Activated naive CD4-positive, alpha-beta T cell treated with anti-CD3 and anti-CD28 coated beads, Interleukin-2, amount 10 ng/mL, durations not matched to agents 7 days and 5 days (primary cell): ENCODE measurements around the gene RETREG3.

Experiments used
- CTCF ChIA-PET: fragments of 350-600 bp; sonication (Branson Sonifier 250); formaldehyde crosslinking; loops from one replicate; lab custom pipeline; 2021; ENCODE audit warnings: antibody characterized with exemption; lab: Charles Lee
- DNase-seq: peaks from one replicate; pipeline ENCODE4 v3.0.0-alpha.2; 2020
- H3K27ac Mint-ChIP-seq: one replicate; pipeline ENCODE4 v1.8.0; 2021; ENCODE audit warnings: mild to moderate bottlenecking, moderate library complexity, mixed read lengths
- H3K27me3 Mint-ChIP-seq: one replicate; pipeline ENCODE4 v1.8.0; 2021; ENCODE audit warnings: mild to moderate bottlenecking, mixed read lengths
- H3K36me3 Mint-ChIP-seq: one replicate; pipeline ENCODE4 v1.8.0; 2021; ENCODE audit warnings: mixed read lengths
- H3K4me1 Mint-ChIP-seq: one replicate; pipeline ENCODE4 v1.8.0; 2021; ENCODE audit warnings: mixed read lengths
- H3K4me3 Mint-ChIP-seq: one replicate; pipeline ENCODE4 v1.8.0; 2021; ENCODE audit warnings: mild to moderate bottlenecking, moderate library complexity, mixed read lengths
- H3K9me3 Mint-ChIP-seq: one replicate; pipeline ENCODE4 v1.8.0; 2021; ENCODE audit warnings: mixed read lengths

The RETREG3 gene

DNA sequence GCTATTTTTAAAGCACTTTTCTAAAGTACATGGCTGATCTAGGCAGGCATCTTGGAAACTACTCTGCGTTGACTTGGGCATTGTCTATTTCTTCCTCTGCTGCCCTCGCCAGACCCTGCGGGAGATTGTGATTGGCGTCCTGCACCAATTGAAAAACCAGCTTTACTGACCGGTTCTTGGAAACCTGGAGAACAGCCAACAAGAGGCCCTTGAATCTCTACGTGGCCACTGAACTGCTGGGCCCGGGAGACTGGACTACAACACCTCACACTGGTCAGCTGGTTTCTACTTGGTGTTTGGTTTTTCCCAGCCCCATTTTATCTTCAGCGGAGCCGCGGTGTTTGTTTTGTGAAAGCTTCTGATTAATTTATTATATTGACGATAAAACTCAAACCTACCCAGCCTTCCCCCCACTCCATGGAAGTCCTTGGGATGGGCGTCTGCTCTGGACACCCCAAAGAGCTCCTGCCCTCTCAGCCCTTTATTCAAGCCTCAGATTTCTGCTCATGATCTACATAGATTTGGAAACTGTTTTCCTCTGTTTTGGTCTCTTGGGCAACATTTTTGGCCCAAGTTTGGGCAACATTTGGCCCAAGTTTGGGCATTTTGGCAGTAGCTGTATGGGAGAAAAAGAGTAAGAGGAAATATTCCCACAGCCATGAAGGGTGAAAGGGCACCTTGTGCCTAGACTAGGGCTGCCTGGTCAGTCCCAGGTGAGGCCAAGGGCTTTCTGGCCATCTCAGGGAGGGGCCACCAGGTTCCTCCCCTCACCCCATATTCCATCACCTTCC, 37.5 kb downstream of the RETREG3 start:
- Mint-ChIP-seq H3K27ac (no peak overlapping the region), H3K4me3 (no peak overlapping the region), H3K27me3 (no peaks in the 10 kb centered on the region), H3K9me3 (no peaks in the 10 kb centered on the region), H3K4me1 (peaks cover 57% of the 10 kb centered on the region), H3K36me3 (peaks cover 72% of the 10 kb centered on the region)
- CTCF ChIA-PET, result no interaction called here
- DNase-seq, result no peak

GRCh38 chr17:42568341-42569111, 40.6 kb downstream of the RETREG3 start:
- Mint-ChIP-seq H3K36me3 (peaks cover 68% of the 10 kb centered on the region), H3K27ac (peak overlapping the region; percentile 62), H3K27me3 (no peaks in the 10 kb centered on the region), H3K9me3 (no peaks in the 10 kb centered on the region), H3K4me3 (peak overlapping the region; percentile 93), H3K4me1 (peaks cover 53% of the 10 kb centered on the region)
- CTCF ChIA-PET, result interaction anchor here (2.7 kb wide), 1 partner anchor 10 kb away, joined by 20 read pairs; the partner anchor contains the start of gene PSMC3IP
- DNase-seq, result no peak

GRCh38 chr17:42566883-42567573, 42.1 kb downstream of the RETREG3 start, which contains the start of gene MLX:
MLX (plus strand) TSS chr17:42567100; CDS start chr17:42567125, 25 bp downstream.
- H3K36me3 Mint-ChIP-seq, result peaks cover 58% of the 10 kb centered on the region
- H3K27me3 Mint-ChIP-seq, result peaks cover 6% of the 10 kb centered on the region
- peak; percentile 94 for DNase-seq
- H3K4me3 Mint-ChIP-seq, result peak within 1 kb of the TSS; percentile 93
- CTCF ChIA-PET, result interaction anchor here (1.0 to 2.7 kb wide), 2 partner anchors 11 to 37 kb away, joined by 3 to 20 read pairs; partner anchors contain the start of gene PSMC3IP
- peak within 1 kb of the TSS; percentile 95 for H3K27ac Mint-ChIP-seq
- H3K4me1 Mint-ChIP-seq, result peaks cover 61% of the 10 kb centered on the region
- H3K9me3 Mint-ChIP-seq, result no peaks in the 10 kb centered on the region

- H3K4me1 Mint-ChIP-seq, result peaks cover 64% of the 10 kb centered on the region
- H3K9me3 Mint-ChIP-seq, result no peaks in the 10 kb centered on the region
- peaks cover 12% of the 10 kb centered on the region for H3K27me3 Mint-ChIP-seq
- no peak for DNase-seq
- H3K4me3 Mint-ChIP-seq, result peak overlapping the region; percentile 93
- H3K27ac Mint-ChIP-seq, result peak overlapping the region; percentile 95
- CTCF ChIA-PET, result interaction anchor here (1.0 to 2.7 kb wide), 2 partner anchors 12 kb away, joined by 3 to 20 read pairs; partner anchors contain the start of gene PSMC3IP
- peaks cover 55% of the 10 kb centered on the region for H3K36me3 Mint-ChIP-seq
These were observed 42.8 kb downstream of the RETREG3 start for GRCh38 chr17:42566215-42566882.

- Mint-ChIP-seq H3K27me3 (peaks cover 12% of the 10 kb centered on the region), H3K27ac (peak overlapping the region; percentile 95), H3K4me3 (peak overlapping the region; percentile 93), H3K9me3 (no peaks in the 10 kb centered on the region), H3K4me1 (peaks cover 62% of the 10 kb centered on the region), H3K36me3 (peaks cover 49% of the 10 kb centered on the region)
- CTCF ChIA-PET, result interaction anchor here (1.0 kb wide), 1 partner anchor 13 kb away, joined by 3 read pairs; no protein-coding TSS in a partner anchor
- no peak for DNase-seq
These were observed 43.5 kb downstream of the RETREG3 start for GRCh38 chr17:42565523-42566214.

DNA sequence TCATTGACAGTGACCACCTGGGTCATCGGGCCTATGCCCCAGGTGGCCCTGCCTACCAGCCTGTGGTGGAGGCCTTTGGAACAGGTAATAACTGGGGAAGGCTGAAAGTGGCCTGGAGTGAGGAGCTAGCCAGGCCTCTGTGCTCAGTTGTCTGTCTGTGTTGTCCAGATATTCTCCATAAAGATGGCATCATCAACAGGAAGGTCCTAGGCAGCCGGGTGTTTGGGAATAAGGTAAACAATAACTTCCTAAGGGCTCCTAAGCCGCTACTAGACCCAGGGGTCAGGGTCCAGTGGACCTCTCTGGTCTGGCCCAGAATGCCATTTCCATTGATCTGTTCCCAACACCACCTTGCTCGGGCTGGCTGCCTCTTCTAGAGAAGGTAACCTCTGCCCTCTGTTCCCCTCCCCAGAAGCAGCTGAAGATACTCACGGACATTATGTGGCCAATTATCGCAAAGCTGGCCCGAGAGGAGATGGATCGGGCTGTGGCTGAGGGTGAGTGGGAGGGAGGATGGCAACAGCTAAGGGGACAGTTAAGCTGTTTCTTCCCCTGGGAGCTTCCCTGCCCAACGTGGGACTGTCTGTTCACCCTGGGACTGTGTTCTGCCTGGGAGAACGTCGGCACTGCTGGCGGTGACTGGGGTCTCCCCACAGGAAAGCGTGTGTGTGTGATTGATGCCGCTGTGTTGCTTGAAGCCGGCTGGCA, 44.2 kb downstream of the RETREG3 start:
- no peaks in the 10 kb centered on the region for H3K9me3 Mint-ChIP-seq
- peaks cover 12% of the 10 kb centered on the region for H3K27me3 Mint-ChIP-seq
- H3K4me1 Mint-ChIP-seq, result peaks cover 65% of the 10 kb centered on the region
- no peak for DNase-seq
- H3K36me3 Mint-ChIP-seq, result peaks cover 42% of the 10 kb centered on the region
- CTCF ChIA-PET, result interaction anchor here (1.3 kb wide), 1 partner anchor 16 kb away, joined by 3 read pairs; no protein-coding TSS in a partner anchor
- no peak overlapping the region for H3K4me3 Mint-ChIP-seq
- no peak overlapping the region for H3K27ac Mint-ChIP-seq

GRCh38 chr17:42563950-42564349, 45.2 kb downstream of the RETREG3 start:
- H3K9me3 Mint-ChIP-seq, result no peaks in the 10 kb centered on the region
- no peak for DNase-seq
- peaks cover 57% of the 10 kb centered on the region for H3K4me1 Mint-ChIP-seq
- peak overlapping the region; percentile 43 for H3K27ac Mint-ChIP-seq
- peak overlapping the region; percentile 88 for H3K4me3 Mint-ChIP-seq
- CTCF ChIA-PET, result interaction anchor here (1.2 to 1.3 kb wide), 2 partner anchors 14 to 15 kb away, joined by 3 to 4 read pairs; partner anchors contain the start of gene PSMC3IP
- H3K36me3 Mint-ChIP-seq, result peaks cover 34% of the 10 kb centered on the region
- H3K27me3 Mint-ChIP-seq, result peaks cover 12% of the 10 kb centered on the region

GRCh38 chr17:42563543-42563942, 45.6 kb downstream of the RETREG3 start:
- no peaks in the 10 kb centered on the region for H3K9me3 Mint-ChIP-seq
- peak overlapping the region; percentile 88 for H3K4me3 Mint-ChIP-seq
- peak overlapping the region; percentile 43 for H3K27ac Mint-ChIP-seq
- peaks cover 54% of the 10 kb centered on the region for H3K4me1 Mint-ChIP-seq
- H3K36me3 Mint-ChIP-seq, result peaks cover 31% of the 10 kb centered on the region
- H3K27me3 Mint-ChIP-seq, result peaks cover 12% of the 10 kb centered on the region
- no peak for DNase-seq
- CTCF ChIA-PET, result interaction anchor here (1.2 to 1.3 kb wide), 2 partner anchors 14 to 15 kb away, joined by 3 to 4 read pairs; partner anchors contain the start of gene PSMC3IP

GRCh38 chr17:42563143-42563509, 46.0 kb downstream of the RETREG3 start:
- Mint-ChIP-seq H3K27ac (peak overlapping the region; percentile 93), H3K4me3 (peak overlapping the region; percentile 88), H3K9me3 (no peaks in the 10 kb centered on the region), H3K27me3 (peaks cover 12% of the 10 kb centered on the region), H3K4me1 (peaks cover 54% of the 10 kb centered on the region), H3K36me3 (peaks cover 29% of the 10 kb centered on the region)
- CTCF ChIA-PET, result interaction anchor here (1.2 kb wide), 1 partner anchor 15 kb away, joined by 4 read pairs; the partner anchor contains the start of gene PSMC3IP
- no peak for DNase-seq

- H3K4me1 Mint-ChIP-seq, result peaks cover 50% of the 10 kb centered on the region
- H3K9me3 Mint-ChIP-seq, result no peaks in the 10 kb centered on the region
- peak overlapping the region; percentile 93 for H3K27ac Mint-ChIP-seq
- H3K27me3 Mint-ChIP-seq, result peaks cover 12% of the 10 kb centered on the region
- H3K4me3 Mint-ChIP-seq, result peak overlapping the region; percentile 88
- no peak for DNase-seq
- CTCF ChIA-PET, result interaction anchor here (1.2 kb wide), 1 partner anchor 15 kb away, joined by 4 read pairs; the partner anchor contains the start of gene PSMC3IP
- peaks cover 25% of the 10 kb centered on the region for H3K36me3 Mint-ChIP-seq
These were observed 46.6 kb downstream of the RETREG3 start for GRCh38 chr17:42562388-42563142.

DNA sequence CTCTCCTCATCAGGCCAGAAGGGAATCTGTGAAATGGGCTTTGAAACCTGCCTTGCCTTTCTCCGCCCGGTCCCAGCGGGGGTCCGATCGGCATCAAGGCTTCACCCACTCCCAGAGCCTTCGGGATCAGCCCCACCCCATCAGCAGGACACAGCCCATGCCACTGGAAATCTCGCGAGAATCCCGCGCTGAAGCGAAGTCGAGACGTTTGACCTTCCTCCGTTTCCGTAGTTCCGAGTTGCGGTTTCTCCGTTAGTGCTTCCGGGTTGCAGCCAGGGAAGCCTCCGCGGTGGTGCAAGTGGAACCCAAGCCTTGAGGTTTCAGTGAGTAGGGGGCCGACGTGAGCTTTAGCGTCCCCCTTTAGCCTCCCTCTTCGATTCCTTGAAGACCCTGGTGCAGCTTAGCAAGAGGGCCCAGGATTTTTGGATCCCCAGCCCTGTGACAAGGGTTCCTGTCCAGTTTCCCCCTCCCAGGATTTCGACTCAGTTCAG, 47.2 kb downstream of the RETREG3 start, which contains the start of gene COASY:
Gene COASY, plus strand, starts transcription at position 252 of the 491 bp plus-strand sequence. CDS start 475 bp downstream, outside the sequence.
- H3K27me3 Mint-ChIP-seq, result peaks cover 12% of the 10 kb centered on the region
- H3K4me3 Mint-ChIP-seq, result peak within 1 kb of the TSS; percentile 88
- H3K9me3 Mint-ChIP-seq, result no peaks in the 10 kb centered on the region
- H3K36me3 Mint-ChIP-seq, result peaks cover 23% of the 10 kb centered on the region
- DNase-seq, result peak; percentile 95
- CTCF ChIA-PET, result no interaction called here
- peak within 1 kb of the TSS; percentile 93 for H3K27ac Mint-ChIP-seq
- peaks cover 52% of the 10 kb centered on the region for H3K4me1 Mint-ChIP-seq
